IPS-11a (cell line): ENCODE results near the gene POLH.
"Not testable (repeated sequence)": the region's sequence is repeated elsewhere in the genome, so short reads cannot be mapped to it uniquely, and the experiment has no call there.

ENCODE experiments used
- H3K4me3 ChIP-seq: one replicate; pipeline ENCODE4 v1.5.1; 2013; ENCODE audit warnings: low read depth, low read length, control low read depth

Gene POLH

DNA sequence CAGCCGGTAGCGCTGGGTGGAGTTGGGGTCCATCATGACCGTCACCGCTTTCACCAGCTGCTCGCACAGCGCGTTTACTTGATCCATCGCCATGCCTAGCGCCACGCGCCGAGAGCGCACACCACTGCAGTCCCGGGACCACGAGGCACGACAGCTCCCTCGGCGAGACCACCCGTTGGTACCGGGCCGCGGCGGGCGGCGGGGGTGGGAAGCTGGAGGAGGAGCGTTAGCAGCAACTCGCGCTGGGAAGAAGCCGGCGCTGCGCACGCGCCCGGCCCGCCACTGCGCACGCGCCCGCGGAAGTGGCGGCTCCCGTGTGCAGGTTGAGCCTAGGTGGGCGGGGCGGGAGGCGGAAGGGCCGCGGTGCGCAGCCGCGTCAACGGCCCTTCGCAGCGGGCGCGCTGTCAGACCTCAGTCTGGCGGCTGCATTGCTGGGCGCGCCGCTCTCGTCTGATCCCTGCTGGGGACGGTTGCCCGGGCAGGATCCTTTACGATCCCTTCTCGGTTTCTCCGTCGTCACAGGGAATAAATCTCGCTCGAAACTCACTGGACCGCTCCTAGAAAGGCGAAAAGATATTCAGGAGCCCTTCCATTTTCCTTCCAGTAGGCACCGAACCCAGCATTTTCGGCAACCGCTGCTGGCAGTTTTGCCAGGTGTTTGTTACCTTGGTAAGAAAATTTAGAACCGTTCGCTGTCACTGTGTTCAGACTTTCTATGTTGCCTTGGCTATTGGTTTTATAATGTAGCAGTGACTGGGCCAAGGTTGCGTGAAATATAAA lies at the start of gene POLH, which contains the start of gene XPO5:
Gene POLH, plus strand, starts transcription at position 414 of the 780 bp plus-strand sequence. CDS start 6,135 bp downstream, outside the sequence.
Gene XPO5, minus strand, starts transcription at position 267 of the 780 bp plus-strand sequence. Its CDS starts 174 bp downstream, at position 93.
- H3K4me3 ChIP-seq = peak within 1 kb of the TSS; percentile 98

DNA sequence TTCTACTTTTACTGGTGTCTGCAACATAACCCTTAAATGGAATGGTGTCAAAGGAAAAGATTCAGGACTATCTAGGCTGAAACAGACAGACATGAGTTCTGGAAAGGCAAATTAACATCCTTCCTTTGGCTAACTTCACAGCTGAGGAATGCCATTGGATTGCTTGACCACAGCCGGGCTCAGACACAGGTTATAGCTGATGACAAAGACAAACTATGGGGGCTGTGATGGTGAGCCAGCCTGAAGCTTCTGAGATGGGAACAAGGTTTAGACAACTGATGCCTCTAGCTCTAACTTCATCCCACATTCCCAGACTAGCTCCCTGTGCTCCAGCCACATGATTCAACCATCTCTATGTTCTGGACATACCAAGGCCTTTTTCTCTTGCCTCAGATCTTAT lies 43.8 kb upstream of the POLH start:
- no peak overlapping the region for H3K4me3 ChIP-seq

DNA sequence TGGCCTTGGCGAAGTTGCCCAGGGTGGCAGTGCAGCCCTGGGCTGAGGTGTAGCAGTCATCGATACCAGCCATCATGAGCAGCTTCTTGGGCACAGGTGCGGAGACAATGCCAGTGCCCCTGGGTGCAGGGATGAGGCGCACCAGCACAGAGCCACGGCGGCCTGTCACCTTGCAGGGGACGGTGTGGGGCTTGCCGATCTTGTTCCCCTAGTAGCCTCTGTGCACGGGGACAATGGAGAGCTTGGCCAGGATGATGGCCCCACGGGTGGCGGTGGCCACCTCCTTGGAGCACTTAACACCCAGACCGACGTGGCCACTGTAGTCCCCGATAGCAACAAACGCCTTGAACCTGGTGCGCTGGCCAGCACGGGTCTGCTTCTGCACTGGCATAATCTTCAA lies 37.0 kb upstream of the POLH start:
- not testable (repeated sequence) for H3K4me3 ChIP-seq

DNA sequence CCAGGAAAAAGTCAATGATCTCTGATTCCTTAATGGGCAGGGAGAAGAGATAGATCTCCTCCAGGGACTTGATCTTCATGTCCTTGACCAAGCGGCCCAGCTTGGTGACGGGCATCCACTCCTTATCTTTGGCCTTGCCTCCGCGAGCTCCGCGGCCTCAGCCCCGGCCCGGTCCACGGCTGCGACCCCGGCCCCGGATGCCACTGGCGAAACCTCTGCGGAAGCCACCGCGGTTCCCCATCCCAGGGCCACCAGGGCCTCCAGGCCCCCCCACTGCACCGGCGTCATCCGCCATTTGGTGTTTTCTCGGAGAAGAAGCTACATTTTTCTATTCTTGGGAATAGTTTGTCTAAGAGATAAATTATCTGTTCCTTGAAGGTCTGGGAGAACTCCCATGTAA lies 36.6 kb upstream of the POLH start:
- H3K4me3 ChIP-seq = not testable (repeated sequence)

DNA sequence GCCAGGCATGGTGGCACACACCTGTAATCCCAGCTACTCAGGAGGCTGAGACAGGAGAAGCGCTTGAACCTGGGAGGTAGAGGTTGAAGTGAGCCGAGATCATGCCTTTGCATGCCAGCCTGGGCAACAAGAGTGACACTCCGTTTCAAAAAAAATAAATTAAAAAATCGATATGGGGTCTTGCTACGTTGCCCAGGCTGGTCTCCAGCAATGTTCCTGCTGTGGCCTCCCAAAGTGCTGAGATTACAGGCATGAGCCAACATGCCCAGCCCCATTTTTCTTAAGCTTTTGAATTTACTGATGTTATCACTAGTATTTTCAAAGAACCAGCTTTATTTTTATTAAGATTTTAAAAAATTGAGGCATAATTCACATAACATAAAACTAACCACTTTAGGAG lies 35.5 kb upstream of the POLH start:
- H3K4me3 ChIP-seq = no peak overlapping the region

DNA sequence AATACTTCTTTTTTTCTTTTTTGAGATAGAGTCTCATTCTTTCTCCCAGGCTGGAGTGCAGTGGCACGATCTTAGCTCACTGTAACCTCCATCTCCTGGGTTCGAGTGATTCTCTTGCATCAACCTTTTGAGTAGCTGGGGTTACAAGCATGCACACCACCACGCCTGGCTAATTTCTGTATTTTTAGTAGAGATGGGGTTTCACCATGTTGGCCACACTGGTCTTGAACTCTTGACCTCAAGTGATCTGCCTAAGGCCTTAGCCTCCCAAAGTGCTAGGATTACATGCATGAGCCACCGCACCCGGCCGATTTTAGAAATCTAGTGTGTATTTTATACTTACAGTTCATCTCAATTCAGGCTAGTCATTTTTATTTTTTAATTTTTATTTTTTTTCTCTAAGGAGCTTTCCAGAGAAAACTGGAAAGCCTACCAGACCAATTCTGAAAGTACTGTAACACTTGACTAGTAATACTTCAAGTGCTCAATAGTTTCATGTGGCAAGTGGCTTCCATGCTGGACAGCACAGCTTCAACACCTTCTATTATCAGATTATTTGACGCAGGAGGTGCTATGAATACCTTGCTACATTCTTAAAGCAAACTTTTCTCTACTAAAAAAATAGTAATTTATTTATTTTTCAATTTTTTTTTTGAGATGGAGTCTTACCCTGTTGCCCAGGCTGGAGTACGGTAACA lies 34.1 kb upstream of the POLH start:
- H3K4me3 ChIP-seq = no peak overlapping the region

DNA sequence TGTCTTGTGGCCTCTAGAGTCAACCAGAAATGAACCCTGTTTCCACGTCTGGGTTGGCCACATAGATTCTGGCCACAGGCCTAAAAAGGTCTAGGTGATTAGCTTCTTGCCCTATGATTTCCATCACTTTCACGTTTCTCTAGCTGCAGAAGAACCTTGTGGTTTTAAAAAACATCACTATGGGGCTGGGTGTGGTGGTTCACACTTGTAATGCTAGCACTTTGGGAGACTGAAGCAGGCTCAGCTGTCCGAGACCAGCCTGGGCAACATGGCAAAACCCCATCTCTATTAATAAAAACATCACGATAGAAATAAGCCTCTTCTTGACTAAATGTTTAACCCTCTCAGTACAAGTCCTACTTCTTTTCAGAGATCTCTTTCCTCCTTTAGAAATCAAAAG lies 31.5 kb upstream of the POLH start:
- no peak overlapping the region for H3K4me3 ChIP-seq

DNA sequence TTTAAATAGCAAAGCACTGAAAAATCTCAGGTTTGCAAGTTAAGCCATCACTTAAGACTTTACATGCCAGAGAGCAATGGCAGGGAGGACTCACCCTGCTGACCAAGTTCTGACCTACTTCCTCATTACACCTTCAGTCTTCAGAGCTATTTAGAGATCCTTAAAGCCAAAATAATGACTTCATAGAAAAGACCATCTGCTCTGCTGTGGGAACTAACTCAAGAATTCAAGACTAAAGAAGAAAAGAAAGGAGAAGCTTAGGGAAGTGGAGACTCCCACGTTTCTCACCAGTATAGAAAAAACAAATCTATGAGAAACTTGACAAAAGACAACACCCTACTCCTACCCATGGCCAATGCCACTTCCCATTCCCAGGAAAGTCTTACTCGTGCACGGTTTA lies 28.8 kb upstream of the POLH start:
- no peak overlapping the region for H3K4me3 ChIP-seq

DNA sequence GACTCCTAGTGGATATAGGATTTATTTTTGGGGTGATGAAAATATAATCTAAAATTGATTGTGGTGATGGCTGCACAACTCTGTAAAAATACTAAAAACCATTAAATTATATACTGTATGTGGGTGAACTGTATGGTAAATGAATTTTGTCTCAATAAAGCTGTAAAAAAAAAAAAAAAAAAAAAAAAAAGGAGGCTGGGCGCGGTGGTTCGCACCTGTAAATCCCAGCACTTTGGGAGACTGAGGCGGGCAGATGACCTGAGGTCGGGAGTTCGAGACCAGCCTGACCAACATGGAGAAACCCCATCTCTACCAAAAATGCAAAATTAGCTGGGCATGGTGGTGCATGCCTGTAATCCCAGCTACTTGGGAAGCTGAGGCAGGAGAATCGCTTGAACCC lies 18.4 kb upstream of the POLH start:
- H3K4me3 ChIP-seq = not testable (repeated sequence)

DNA sequence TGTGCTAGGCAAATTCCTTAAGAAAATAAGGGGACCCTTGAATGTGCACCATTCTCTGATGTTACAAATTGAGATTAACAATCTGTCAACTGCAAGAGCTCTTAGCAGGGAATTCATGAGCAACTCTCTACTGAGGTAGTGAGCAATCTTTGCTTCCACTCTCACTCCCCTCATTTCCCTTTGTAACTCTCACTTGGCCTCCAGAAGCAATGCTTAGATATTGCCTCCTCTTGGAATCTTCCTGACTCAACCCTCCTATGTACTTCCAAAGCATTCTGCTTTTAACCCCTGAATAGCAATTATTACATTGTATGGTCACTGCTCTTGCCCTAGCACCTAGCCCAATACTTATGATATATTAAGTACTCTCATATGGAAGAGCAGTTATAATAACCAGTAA lies 16.7 kb upstream of the POLH start:
- no peak overlapping the region for H3K4me3 ChIP-seq

DNA sequence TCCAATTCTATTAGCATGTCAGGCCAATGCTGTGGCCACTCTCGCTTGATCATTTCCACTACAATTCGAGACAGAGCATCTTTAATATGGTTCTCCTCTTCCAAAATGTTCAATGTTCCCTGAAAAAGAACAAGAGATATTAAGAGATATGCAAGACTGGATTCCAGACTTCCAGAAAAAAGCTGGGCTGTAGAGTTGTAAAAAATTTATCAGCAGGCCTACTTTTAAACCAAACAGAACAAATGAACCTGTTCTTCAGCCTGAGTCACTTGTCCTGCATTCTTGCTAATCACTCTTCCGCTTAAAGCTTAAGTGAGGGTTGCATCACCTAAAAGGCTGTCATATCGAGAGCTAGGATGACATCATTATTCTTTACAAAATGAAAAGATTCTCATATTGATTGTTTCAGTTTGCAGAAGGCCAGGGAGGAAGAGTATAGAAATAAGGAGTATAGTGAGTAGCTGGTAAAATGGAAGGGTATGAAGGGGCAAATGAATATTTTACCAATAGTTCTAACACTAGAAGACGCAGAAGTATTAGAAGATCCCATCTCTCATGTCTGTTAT lies 5.0 kb upstream of the POLH start:
- no peak overlapping the region for H3K4me3 ChIP-seq

DNA sequence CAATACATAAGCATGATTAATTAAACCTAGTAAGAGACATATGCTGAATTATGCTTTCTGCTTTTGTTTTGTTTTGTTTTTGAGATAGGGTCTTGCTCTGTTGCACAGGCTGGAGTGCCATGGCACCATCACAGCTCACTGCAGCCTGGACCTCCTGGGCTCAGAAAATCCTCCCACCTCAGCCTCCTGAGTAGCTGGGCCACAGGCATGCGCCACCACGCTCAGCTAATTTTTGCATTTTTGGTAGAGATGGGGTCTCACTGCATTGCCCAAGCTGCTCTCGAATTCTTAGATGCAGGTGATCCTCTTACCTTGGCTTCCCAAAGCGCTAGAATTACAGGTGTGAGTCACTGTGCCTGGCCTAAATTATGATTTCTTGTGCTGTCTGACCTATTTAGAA lies 4.0 kb upstream of the POLH start:
- H3K4me3 ChIP-seq = no peak overlapping the region

DNA sequence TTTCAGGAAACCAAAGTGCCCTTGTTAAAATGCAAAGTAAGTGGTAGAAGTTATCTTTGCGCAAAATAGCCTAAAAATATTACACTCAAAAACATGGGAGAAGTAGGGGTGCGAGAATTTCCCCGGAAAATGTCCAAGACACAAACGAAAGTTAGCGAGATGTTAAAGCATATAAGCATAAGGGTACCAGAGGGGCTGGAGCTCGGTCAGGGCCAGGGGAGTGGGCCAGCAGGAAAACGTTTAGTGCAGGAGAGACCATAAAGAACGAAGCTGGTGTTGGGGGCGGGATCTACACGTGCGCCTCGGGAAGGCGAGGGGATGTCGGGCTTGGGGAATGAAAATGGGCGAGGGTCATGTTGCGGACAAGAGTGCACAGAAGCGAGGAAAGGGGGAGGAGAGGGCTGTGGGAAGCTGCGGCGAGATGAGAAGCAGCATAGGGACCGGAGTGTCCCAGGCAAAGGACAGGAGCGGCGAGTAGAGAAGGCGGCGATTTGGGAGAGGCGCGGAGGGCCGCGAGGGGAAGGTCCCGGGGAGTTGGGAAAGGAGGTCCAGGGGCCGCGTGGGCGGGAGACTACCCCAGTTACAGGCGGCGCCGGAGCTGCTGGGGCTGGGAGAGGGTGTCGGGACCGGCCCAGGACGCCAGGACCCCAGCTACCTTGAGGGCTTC lies 747 bp upstream of the POLH start:
- peak overlapping the region; percentile 98 for H3K4me3 ChIP-seq

DNA sequence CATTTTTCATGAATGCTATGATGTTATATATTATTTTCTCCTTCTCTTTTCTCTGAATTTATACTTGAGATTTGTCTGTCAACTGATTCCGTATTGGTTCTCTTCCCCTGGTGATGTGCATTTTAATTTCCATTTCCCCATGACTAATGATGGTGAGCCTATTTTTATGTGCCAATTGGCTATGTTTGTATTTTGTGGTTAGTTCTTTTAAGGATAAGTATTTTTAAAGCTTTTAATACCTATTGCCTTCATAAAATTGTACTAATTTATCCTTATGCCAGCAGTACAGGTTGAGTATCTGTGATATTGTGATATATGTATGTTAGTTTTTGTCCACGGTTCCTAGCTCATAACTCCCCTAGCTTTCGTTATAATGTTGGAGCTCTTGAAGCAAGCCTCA lies 2.8 kb downstream of the POLH start:
- H3K4me3 ChIP-seq = no peak overlapping the region

DNA sequence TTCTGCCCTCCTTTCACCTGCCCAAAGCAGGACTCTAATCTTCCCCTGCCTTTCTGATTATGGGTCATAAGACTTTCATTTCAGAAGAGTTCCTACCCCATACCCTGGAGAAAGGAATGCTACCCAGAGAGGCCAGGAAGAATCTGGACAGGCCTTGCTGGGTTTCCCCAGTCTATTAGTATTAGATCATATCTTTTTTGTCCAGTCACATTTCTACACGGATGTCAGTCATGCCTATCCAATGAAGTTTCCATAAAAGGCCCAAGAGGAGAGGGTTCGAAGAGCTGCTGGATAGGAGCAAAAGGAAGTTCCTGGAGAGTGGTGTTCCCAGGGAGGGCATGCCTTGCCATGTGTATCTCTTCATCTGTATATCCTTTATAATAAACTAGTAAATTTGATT lies 3.2 kb downstream of the POLH start:
- no peak overlapping the region for H3K4me3 ChIP-seq

DNA sequence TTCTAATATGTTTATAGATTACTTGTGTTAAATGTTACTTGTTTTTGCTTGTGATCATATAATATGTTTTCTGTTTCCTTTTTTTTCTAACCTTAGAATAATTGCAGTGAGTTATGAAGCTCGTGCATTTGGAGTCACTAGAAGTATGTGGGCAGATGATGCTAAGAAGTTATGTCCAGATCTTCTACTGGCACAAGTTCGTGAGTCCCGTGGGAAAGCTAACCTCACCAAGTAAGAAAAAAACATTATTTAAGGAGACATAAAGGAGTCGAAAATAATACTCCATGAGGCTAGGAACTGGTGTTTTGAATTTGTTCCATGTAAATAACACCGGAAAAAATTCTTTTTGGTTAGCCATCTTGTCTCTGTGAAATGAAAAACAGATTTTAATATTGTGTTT lies 6.9 kb downstream of the POLH start:
- no peak overlapping the region for H3K4me3 ChIP-seq

DNA sequence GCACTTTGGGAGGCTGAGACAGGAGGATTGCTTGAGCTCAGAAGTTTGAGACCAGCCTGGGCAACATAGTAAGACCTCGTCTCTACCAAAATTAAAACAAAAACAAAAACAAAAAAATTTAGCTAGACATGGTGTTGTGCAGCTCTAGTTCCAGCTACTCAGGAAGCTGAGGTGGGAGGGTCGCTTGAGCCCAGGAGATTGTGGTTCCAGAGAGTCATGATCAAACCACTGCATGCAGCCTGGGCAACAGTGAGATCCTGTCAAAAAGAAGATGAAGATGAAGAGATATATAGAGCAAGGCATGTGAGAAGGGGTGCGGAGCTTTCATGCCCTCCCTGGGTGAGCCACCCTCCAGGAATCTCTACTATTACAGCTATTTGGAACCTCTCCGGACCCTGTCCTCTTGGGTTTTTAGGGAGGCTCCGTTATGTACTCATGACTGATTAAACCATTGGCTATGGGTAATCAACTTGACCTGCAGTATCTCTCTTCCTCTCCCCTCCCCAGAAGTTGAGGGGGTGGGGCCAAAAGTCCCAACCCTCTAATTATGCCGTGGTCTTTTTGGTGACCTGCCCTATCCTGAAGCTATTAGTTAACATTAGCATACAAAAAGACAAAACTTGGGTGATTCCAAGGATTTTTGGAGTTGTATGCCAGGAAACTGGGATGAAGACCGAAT lies 9.0 kb downstream of the POLH start:
- no peak overlapping the region for H3K4me3 ChIP-seq

DNA sequence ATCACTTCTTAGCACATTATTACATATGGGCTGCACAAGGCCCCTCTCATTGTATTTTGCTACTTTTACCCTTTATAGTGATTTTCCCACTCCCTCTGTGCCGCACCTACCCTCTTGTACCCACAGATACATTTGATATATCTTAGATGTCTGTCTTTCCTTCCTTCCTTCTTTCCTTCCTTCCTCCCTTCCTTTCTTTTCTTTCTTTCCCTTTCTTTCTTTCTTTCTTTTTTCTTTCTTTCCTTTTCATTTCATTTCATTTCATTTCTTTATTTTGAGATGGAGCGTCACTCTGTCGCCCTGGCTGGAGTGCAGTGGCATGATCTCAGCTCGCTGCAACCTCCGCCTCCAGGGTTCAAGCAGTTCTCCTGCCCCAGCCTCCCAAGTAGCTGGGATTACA lies 12.2 kb downstream of the POLH start:
- H3K4me3 ChIP-seq = no peak overlapping the region

DNA sequence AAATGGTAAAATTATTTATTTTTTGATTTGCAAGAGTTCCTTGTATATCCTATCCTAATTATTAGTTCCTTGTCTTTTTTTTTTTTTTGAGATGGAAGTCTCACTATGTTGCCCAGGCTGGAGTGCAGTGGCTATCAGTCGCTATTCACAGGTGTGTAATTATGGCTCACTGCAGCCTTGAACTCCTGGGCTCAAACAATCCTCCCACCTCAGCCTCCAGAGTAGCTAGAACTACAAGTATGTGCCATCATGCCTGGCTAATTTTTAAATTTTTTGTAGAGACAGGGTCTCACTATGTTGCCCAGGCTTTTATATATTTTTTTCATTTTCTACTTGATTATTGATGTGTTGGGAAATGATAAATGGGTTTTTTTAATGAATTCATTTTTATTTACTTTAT lies 13.6 kb downstream of the POLH start:
- H3K4me3 ChIP-seq = not testable (repeated sequence)

DNA sequence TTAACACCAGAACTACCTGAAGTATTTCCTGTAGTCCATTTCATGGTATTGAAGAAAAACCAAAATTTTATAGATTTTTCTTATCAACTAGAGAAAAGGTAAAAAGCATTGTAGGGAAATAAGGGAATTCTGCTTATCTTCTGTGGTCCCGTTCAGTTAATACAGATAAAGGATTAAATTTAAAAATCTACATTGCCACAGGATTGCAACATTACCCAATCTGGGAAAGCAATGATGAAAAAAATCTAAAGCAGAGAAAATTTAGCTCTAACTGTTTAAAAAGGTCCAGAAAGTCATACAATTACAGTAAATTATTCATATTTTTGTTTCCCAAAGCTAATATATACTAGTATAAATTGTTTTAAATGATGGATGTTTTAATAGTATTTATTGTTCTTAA lies 18.0 kb downstream of the POLH start:
- no peak overlapping the region for H3K4me3 ChIP-seq

DNA sequence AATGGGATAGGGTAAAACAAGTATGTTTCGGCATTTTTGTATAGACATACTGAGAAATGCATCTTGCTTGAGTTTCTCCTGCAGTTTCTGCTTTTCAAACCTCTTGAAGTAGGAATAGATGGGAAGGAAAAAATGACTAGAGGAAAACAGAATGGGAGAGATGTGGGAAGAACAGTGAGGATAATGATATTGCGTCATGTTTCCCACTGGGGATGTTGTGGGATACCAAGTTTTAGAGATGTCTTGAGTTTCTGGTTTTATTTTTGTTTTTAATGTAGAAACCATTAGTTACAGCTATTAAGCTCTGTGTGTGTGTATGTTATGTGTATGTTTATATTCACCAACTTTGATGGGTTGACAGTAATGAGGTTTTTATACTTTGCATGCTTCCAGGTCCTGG lies 24.6 kb downstream of the POLH start:
- no peak overlapping the region for H3K4me3 ChIP-seq
